H9 (cell line): ENCODE data around the gene RXFP1. TPM values are rescaled to one million over a fixed set of nuclear protein-coding genes. Genes with fewer than 3 reads are reported as not detected.

Experiments used
- DNase-seq: peaks from one replicate; pipeline ENCODE4 v3.0.0-alpha.2; 2017
- H2AFZ ChIP-seq: one replicate; pipeline ENCODE4 v1.6.1; 2013; ENCODE audit warnings: mild to moderate bottlenecking, low read length, control low read depth, moderate library complexity
- H2AK5ac ChIP-seq: 2 replicates; pipeline ENCODE4 v1.6.1; 2013; ENCODE audit warnings: low read length, control low read depth, mixed read lengths; ENCODE audit not compliant: insufficient read length
- H2BK120ac ChIP-seq: one replicate; pipeline ENCODE4 v1.6.1; 2013; ENCODE audit warnings: low read depth, mild to moderate bottlenecking, low read length, control low read depth, inconsistent platforms; ENCODE audit not compliant: poor library complexity, severe bottlenecking
- H2BK12ac ChIP-seq: 2 replicates; pipeline ENCODE4 v1.6.1; 2013; ENCODE audit warnings: low read length, control low read depth, mixed read lengths, low read depth; ENCODE audit not compliant: insufficient read length
- H2BK15ac ChIP-seq: 2 replicates; pipeline ENCODE4 v1.6.1; 2013; ENCODE audit warnings: low read depth, low read length, control low read depth
- H2BK20ac ChIP-seq: one replicate; pipeline ENCODE4 v1.6.1; 2013; ENCODE audit warnings: low read depth, mild to moderate bottlenecking, low read length, control low read depth, inconsistent platforms; ENCODE audit not compliant: poor library complexity, severe bottlenecking
- H2BK5ac ChIP-seq: 2 replicates; pipeline ENCODE4 v1.6.1; 2013; ENCODE audit warnings: low read length, control low read depth, mixed read lengths; ENCODE audit not compliant: insufficient read length
- H3K14ac ChIP-seq: 2 replicates; pipeline ENCODE4 v1.6.1; 2013; ENCODE audit warnings: low read length, control low read depth; ENCODE audit not compliant: insufficient read depth
- H3K18ac ChIP-seq: 2 replicates; pipeline ENCODE4 v1.6.1; 2013; ENCODE audit warnings: low read depth, mild to moderate bottlenecking, mixed read lengths, low read length, control low read depth; ENCODE audit not compliant: insufficient read length
- H3K23ac ChIP-seq: 2 replicates; pipeline ENCODE4 v1.6.1; 2013; ENCODE audit warnings: low read length, control low read depth, mixed read lengths, low read depth; ENCODE audit not compliant: insufficient read length
- H3K23me2 ChIP-seq: 2 replicates; pipeline ENCODE4 v1.6.1; 2013; ENCODE audit warnings: low read depth, mild to moderate bottlenecking, mixed read lengths, low read length, control low read depth; ENCODE audit not compliant: insufficient read length, poor library complexity, severe bottlenecking
- H3K27ac ChIP-seq: 2 replicates; pipeline ENCODE4 v1.5.1; 2013; ENCODE audit warnings: low read length, control low read depth, mixed read lengths, low read depth; ENCODE audit not compliant: insufficient read length
- H3K27me3 ChIP-seq: 2 replicates; pipeline ENCODE4 v1.6.1; 2013; ENCODE audit warnings: low read length, control low read depth, inconsistent platforms; ENCODE audit not compliant: insufficient read depth
- H3K4ac ChIP-seq: 2 replicates; pipeline ENCODE4 v1.6.1; 2013; ENCODE audit warnings: low read depth, mild to moderate bottlenecking, control low read depth, inconsistent platforms, low read length, moderate library complexity
- H3K4me1 ChIP-seq: 2 replicates; pipeline ENCODE4 v1.6.1; 2013; ENCODE audit warnings: low read length, control low read depth, inconsistent platforms; ENCODE audit not compliant: insufficient read depth
- H3K4me2 ChIP-seq: 2 replicates; pipeline ENCODE4 v1.6.1; 2013; ENCODE audit warnings: low read length, control low read depth, mixed read lengths; ENCODE audit not compliant: insufficient read length, insufficient read depth
- H3K56ac ChIP-seq: 2 replicates; pipeline ENCODE4 v1.6.1; 2013; ENCODE audit warnings: low read depth, mild to moderate bottlenecking, mixed read lengths, low read length, control low read depth; ENCODE audit not compliant: insufficient read length
- H3K79me1 ChIP-seq: 2 replicates; pipeline ENCODE4 v1.6.1; 2013; ENCODE audit warnings: low read depth, mild to moderate bottlenecking, moderate library complexity, low read length, control low read depth, inconsistent platforms; ENCODE audit not compliant: insufficient read depth, poor library complexity, severe bottlenecking
- H3K79me2 ChIP-seq: 2 replicates; pipeline ENCODE4 v1.6.1; 2013; ENCODE audit warnings: low read length, control low read depth, inconsistent platforms; ENCODE audit not compliant: insufficient read depth
- H3K9ac ChIP-seq: 2 replicates; pipeline ENCODE4 v1.6.1; 2013; ENCODE audit warnings: low read length, control low read depth, mixed read lengths; ENCODE audit not compliant: insufficient read length; ENCODE audit errors: extremely low read depth
- H3K9me3 ChIP-seq: one replicate; pipeline ENCODE4 v1.6.1; 2013; ENCODE audit warnings: low read depth, low read length, inconsistent platforms; ENCODE audit not compliant: control insufficient read depth
- H3T11ph ChIP-seq: one replicate; pipeline ENCODE4 v1.6.1; 2013; ENCODE audit warnings: mild to moderate bottlenecking, low read length, control low read depth, inconsistent platforms
- H4K20me1 ChIP-seq: one replicate; pipeline ENCODE4 v1.6.1; 2013; ENCODE audit not compliant: control insufficient read depth, insufficient read length, insufficient read depth
- H4K5ac ChIP-seq: 2 replicates; pipeline ENCODE4 v1.6.1; 2013; ENCODE audit warnings: low read depth, mild to moderate bottlenecking, mixed read lengths, low read length, control low read depth; ENCODE audit not compliant: insufficient read length
- H4K8ac ChIP-seq: replicated peaks from 2 replicates; pipeline ENCODE4 v1.6.1; 2013; ENCODE audit warnings: low read length, control low read depth, mixed read lengths, low read depth; ENCODE audit not compliant: insufficient read length
- H4K91ac ChIP-seq: 2 replicates; pipeline ENCODE4 v1.6.1; 2013; ENCODE audit warnings: low read depth, mild to moderate bottlenecking, moderate library complexity, mixed read lengths, low read length, control low read depth; ENCODE audit not compliant: insufficient read length
- H3K27ac Mint-ChIP-seq, 3 experiments: 2 replicates in 2 of 3; 3 replicates in 1 of 3; pipeline ENCODE4 v1.8.0; 2020 to 2021; ENCODE audit warnings: mixed read lengths in 3 of 3, mild to moderate bottlenecking in 1 of 3, moderate library complexity in 1 of 3
- H3K27me3 Mint-ChIP-seq: 2 replicates; pipeline ENCODE4 v1.8.0; 2021; ENCODE audit warnings: low read depth, mild to moderate bottlenecking, moderate library complexity, mixed read lengths
- H3K36me3 Mint-ChIP-seq, 3 experiments: 2 replicates in 2 of 3; 3 replicates in 1 of 3; pipeline ENCODE4 v1.8.0; 2020 to 2021; ENCODE audit warnings: low read depth in 3 of 3, mixed read lengths in 3 of 3; ENCODE audit not compliant: insufficient read depth in 1 of 3
- H3K4me1 Mint-ChIP-seq, 2 experiments: 2 replicates each; pipeline ENCODE4 v1.8.0; 2020; ENCODE audit warnings: mixed read lengths in 2 of 2
- H3K4me3 Mint-ChIP-seq, 2 experiments: 2 replicates in 1 of 2; 3 replicates in 1 of 2; pipeline ENCODE4 v1.8.0; 2020 to 2021; ENCODE audit warnings: mild to moderate bottlenecking in 2 of 2, mixed read lengths in 2 of 2, moderate library complexity in 1 of 2
- H3K9me3 Mint-ChIP-seq, 2 experiments: 2 replicates in 1 of 2; 3 replicates in 1 of 2; pipeline ENCODE4 v1.8.0; 2020; ENCODE audit warnings: mild to moderate bottlenecking in 2 of 2, mixed read lengths in 2 of 2, moderate library complexity in 1 of 2
- total RNA-seq: library from RNA; stranded (reverse); gene quantifications from 2 replicates; pipeline ENCODE4 v1.2.1, GENCODE V29; 2021
- TF ChIP-seq, protein P1 (sequence below): fragments of 200-600 bp; sonication (generic); conservative IDR thresholded peaks from 3 replicates; pipeline ENCODE4 v1.8.0; 2021; ENCODE audit warnings: antibody characterized with exemption, mild to moderate bottlenecking

RXFP1 gene
- total RNA-seq, 1 experiment from 2014 or later: 0.17 TPM

- TF ChIP-seq, protein P1, sequence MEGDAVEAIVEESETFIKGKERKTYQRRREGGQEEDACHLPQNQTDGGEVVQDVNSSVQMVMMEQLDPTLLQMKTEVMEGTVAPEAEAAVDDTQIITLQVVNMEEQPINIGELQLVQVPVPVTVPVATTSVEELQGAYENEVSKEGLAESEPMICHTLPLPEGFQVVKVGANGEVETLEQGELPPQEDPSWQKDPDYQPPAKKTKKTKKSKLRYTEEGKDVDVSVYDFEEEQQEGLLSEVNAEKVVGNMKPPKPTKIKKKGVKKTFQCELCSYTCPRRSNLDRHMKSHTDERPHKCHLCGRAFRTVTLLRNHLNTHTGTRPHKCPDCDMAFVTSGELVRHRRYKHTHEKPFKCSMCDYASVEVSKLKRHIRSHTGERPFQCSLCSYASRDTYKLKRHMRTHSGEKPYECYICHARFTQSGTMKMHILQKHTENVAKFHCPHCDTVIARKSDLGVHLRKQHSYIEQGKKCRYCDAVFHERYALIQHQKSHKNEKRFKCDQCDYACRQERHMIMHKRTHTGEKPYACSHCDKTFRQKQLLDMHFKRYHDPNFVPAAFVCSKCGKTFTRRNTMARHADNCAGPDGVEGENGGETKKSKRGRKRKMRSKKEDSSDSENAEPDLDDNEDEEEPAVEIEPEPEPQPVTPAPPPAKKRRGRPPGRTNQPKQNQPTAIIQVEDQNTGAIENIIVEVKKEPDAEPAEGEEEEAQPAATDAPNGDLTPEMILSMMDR: no peak
- Histone ChIP-seq H3K79me1 (no peaks in the 10 kb centered on the region), H4K20me1 (no peaks in the 10 kb centered on the region), H2AK5ac (no peak overlapping the region), H3K18ac (no peak overlapping the region), H2BK15ac (no peak overlapping the region), H4K5ac (no peak overlapping the region), H2BK5ac (no peak overlapping the region), H3K23me2 (no peaks in the 10 kb centered on the region), H3K27me3 (no peaks in the 10 kb centered on the region), H2BK120ac (no peak overlapping the region), H3K27ac (no peak overlapping the region), H3K14ac (no peak overlapping the region), H3K4me1 (no peaks in the 10 kb centered on the region; the same call in 1 of the 2 replicates), H3K9me3 (no peaks in the 10 kb centered on the region), H3K4ac (no peak overlapping the region), H2BK12ac (no peak overlapping the region), H4K91ac (no peak overlapping the region), H3K23ac (no peak overlapping the region), H2AFZ (no peak overlapping the region), H3K79me2 (no peaks in the 10 kb centered on the region), H3K56ac (no peak overlapping the region), H4K8ac (no peak overlapping the region), H2BK20ac (no peak overlapping the region), H3K9ac (no peak overlapping the region), H3K4me2 (no peak overlapping the region), H3T11ph (no peak overlapping the region)
- no peaks in the 10 kb centered on the region; a peak in 2 of 7 replicates for H3K36me3 Mint-ChIP-seq
- H3K4me3 Mint-ChIP-seq: no peak overlapping the region
- no peaks in the 10 kb centered on the region for H3K27me3 Mint-ChIP-seq
- H3K9me3 Mint-ChIP-seq: no peaks in the 10 kb centered on the region
- no peak overlapping the region for H3K27ac Mint-ChIP-seq
- H3K4me1 Mint-ChIP-seq: no peaks in the 10 kb centered on the region; a peak in 1 of 4 replicates
- DNase-seq: no peak
Observed at GRCh38 chr4:158604369-158604768, 82.7 kb downstream of the RXFP1 start.
